Mesenchymal stem cell (in vitro differentiated cells and primary cell): Measurements from ENCODE around the gene SERPINB13.

ENCODE experiments used
- DNase-seq: peaks from one replicate; pipeline ENCODE4 v3.0.0-alpha.2; 2013
- H2AFZ ChIP-seq: one replicate; pipeline ENCODE4 v1.6.1; 2013; ENCODE audit warnings: low read depth, mild to moderate bottlenecking, control low read depth, inconsistent platforms, low read length, moderate library complexity
- H2AK5ac ChIP-seq: 2 replicates; pipeline ENCODE4 v1.6.1; 2013; ENCODE audit warnings: low read length, moderate library complexity, mild to moderate bottlenecking, inconsistent platforms; ENCODE audit not compliant: severe bottlenecking
- H2BK120ac ChIP-seq: one replicate; pipeline ENCODE4 v1.6.1; 2013; ENCODE audit warnings: low read depth, mild to moderate bottlenecking, inconsistent platforms, low read length, moderate library complexity
- H2BK12ac ChIP-seq, 2 experiments: one replicate each; pipeline ENCODE4 v1.6.1; 2013; ENCODE audit warnings: inconsistent platforms in 2 of 2, low read length in 2 of 2, mild to moderate bottlenecking in 2 of 2, moderate library complexity in 2 of 2, control low read depth in 1 of 2
- H2BK15ac ChIP-seq: one replicate; pipeline ENCODE4 v1.6.1; 2013; ENCODE audit warnings: mild to moderate bottlenecking, low read depth, inconsistent platforms; ENCODE audit not compliant: poor library complexity, severe bottlenecking
- H2BK5ac ChIP-seq: 2 replicates; pipeline ENCODE4 v1.6.1; 2013; ENCODE audit warnings: low read depth, mild to moderate bottlenecking, low read length, control low read depth, inconsistent platforms; ENCODE audit not compliant: poor library complexity, severe bottlenecking
- H3K14ac ChIP-seq, 2 experiments: one replicate each; pipeline ENCODE4 v1.6.1; 2013; ENCODE audit warnings: inconsistent platforms in 2 of 2, low read length in 2 of 2, control low read depth in 1 of 2, mild to moderate bottlenecking in 1 of 2, moderate library complexity in 1 of 2
- H3K18ac ChIP-seq, 2 experiments: one replicate each; pipeline ENCODE4 v1.6.1; 2013; ENCODE audit warnings: inconsistent platforms in 2 of 2, low read length in 2 of 2, control low read depth in 1 of 2, low read depth in 1 of 2, mild to moderate bottlenecking in 1 of 2
- H3K23ac ChIP-seq, 2 experiments: one replicate each; pipeline ENCODE4 v1.6.1; 2013; ENCODE audit warnings: inconsistent platforms in 2 of 2, low read length in 2 of 2, mild to moderate bottlenecking in 2 of 2, moderate library complexity in 2 of 2, control low read depth in 1 of 2
- H3K27ac ChIP-seq: 2 replicates; pipeline ENCODE4 v1.5.1; 2013; ENCODE audit warnings: mild to moderate bottlenecking, moderate library complexity, low read length, control low read depth, inconsistent platforms; ENCODE audit not compliant: poor library complexity, severe bottlenecking
- H3K27me3 ChIP-seq, 2 experiments: 2 replicates each; pipeline versions ENCODE4 v1.6.1 to v1.7.0; 2013; ENCODE audit warnings: low read length in 2 of 2, mild to moderate bottlenecking in 2 of 2, moderate library complexity in 2 of 2, control low read depth in 1 of 2, inconsistent platforms in 1 of 2; ENCODE audit not compliant: control insufficient read depth in 1 of 2, insufficient read depth in 1 of 2
- H3K36me3 ChIP-seq, 2 experiments: 2 replicates each; pipeline versions ENCODE4 v1.6.1 to v1.7.0; 2013; ENCODE audit warnings: low read length in 2 of 2, control low read depth in 1 of 2, inconsistent platforms in 1 of 2, low read depth in 1 of 2, mild to moderate bottlenecking in 1 of 2; ENCODE audit not compliant: insufficient read depth in 2 of 2, control insufficient read depth in 1 of 2
- H3K4ac ChIP-seq, 2 experiments: one replicate each; pipeline ENCODE4 v1.6.1; 2013; ENCODE audit warnings: inconsistent platforms in 2 of 2, low read length in 2 of 2, mild to moderate bottlenecking in 2 of 2, moderate library complexity in 2 of 2, control low read depth in 1 of 2, low read depth in 1 of 2
- H3K4me1 ChIP-seq: 2 replicates; pipeline ENCODE4 v1.6.1; 2013; ENCODE audit warnings: low read depth, low read length, control low read depth; ENCODE audit not compliant: control insufficient read depth, insufficient read depth
- H3K4me2 ChIP-seq: 2 replicates; pipeline ENCODE4 v1.6.1; 2013; ENCODE audit warnings: low read length, mild to moderate bottlenecking, inconsistent platforms; ENCODE audit not compliant: poor library complexity, severe bottlenecking
- H3K4me3 ChIP-seq, 2 experiments: 2 replicates each; pipeline versions ENCODE4 v1.5.1 to v1.7.0; 2013; ENCODE audit warnings: low read length in 2 of 2, mild to moderate bottlenecking in 2 of 2, control low read depth in 1 of 2, low read depth in 1 of 2; ENCODE audit not compliant: insufficient read depth in 1 of 2
- H3K79me1 ChIP-seq: replicated peaks from 2 replicates; pipeline ENCODE4 v1.6.1; 2013; ENCODE audit warnings: mild to moderate bottlenecking, control low read depth, low read length, inconsistent platforms; ENCODE audit not compliant: poor library complexity, severe bottlenecking
- H3K9ac ChIP-seq: 2 replicates; pipeline ENCODE4 v1.7.0; 2013; ENCODE audit warnings: mild to moderate bottlenecking, low read length, moderate library complexity
- H3K9me3 ChIP-seq: 2 replicates; pipeline ENCODE4 v1.7.0; 2013; ENCODE audit warnings: mild to moderate bottlenecking, low read length; ENCODE audit not compliant: control insufficient read depth
- H4K8ac ChIP-seq: one replicate; pipeline ENCODE4 v1.6.1; 2013; ENCODE audit warnings: inconsistent platforms, mild to moderate bottlenecking, low read length, moderate library complexity
- H4K91ac ChIP-seq: one replicate; pipeline ENCODE4 v1.6.1; 2013; ENCODE audit warnings: mild to moderate bottlenecking, low read length, inconsistent platforms
- WGBS: methylation state at CpG from one replicate; pipeline ENCODE4 v1.1.7; 2013; ENCODE audit warnings: mixed read lengths; 5-methylcytosine and 5-hydroxymethylcytosine counted together

The SERPINB13 gene

GRCh38 chr18:63617049-63617914, 30.1 kb downstream of the SERPINB13 start:
- no peak overlapping the region for H2BK15ac ChIP-seq
- H3K14ac ChIP-seq, result no peak overlapping the region
- H2BK120ac ChIP-seq, result no peak overlapping the region
- no peak overlapping the region for H3K4me3 ChIP-seq
- no peak overlapping the region for H2BK12ac ChIP-seq
- H3K4ac ChIP-seq, result no peak overlapping the region
- H3K4me1 ChIP-seq, result no peaks in the 10 kb centered on the region
- H3K27ac ChIP-seq, result no peak overlapping the region
- no peak overlapping the region for H2BK5ac ChIP-seq
- H2AFZ ChIP-seq, result no peak overlapping the region
- no peaks in the 10 kb centered on the region for H3K79me1 ChIP-seq
- no peak overlapping the region for H3K18ac ChIP-seq
- peaks cover 5 to 12% of the 10 kb centered on the region in 2 experiments for H3K27me3 ChIP-seq
- H2AK5ac ChIP-seq, result no peak overlapping the region
- no peaks in the 10 kb centered on the region for H3K36me3 ChIP-seq
- 43% methylated on average over 1 of the region's 3 CpGs for WGBS
- H3K4me2 ChIP-seq, result no peak overlapping the region
- H4K91ac ChIP-seq, result no peak overlapping the region
- no peak overlapping the region for H3K23ac ChIP-seq
- no peak for DNase-seq
- peaks cover 15% of the 10 kb centered on the region for H3K9me3 ChIP-seq
- no peak overlapping the region for H4K8ac ChIP-seq
- H3K9ac ChIP-seq, result no peak overlapping the region

GRCh38 chr18:63617915-63618234, 30.7 kb downstream of the SERPINB13 start:
- Histone ChIP-seq H2BK120ac (no peak overlapping the region), H3K27me3 (peaks cover 5 to 12% of the 10 kb centered on the region in 2 experiments), H3K27ac (no peak overlapping the region), H2BK12ac (no peak overlapping the region), H3K4me2 (no peak overlapping the region), H3K4me3 (no peak overlapping the region), H3K23ac (no peak overlapping the region), H3K9ac (no peak overlapping the region), H4K8ac (no peak overlapping the region), H3K79me1 (no peaks in the 10 kb centered on the region), H2AFZ (no peak overlapping the region), H3K36me3 (no peaks in the 10 kb centered on the region), H2BK5ac (no peak overlapping the region), H3K9me3 (peaks cover 18% of the 10 kb centered on the region), H2AK5ac (no peak overlapping the region), H3K4ac (no peak overlapping the region), H3K4me1 (no peaks in the 10 kb centered on the region), H4K91ac (no peak overlapping the region), H2BK15ac (no peak overlapping the region), H3K18ac (no peak overlapping the region), H3K14ac (no peak overlapping the region)
- no peak for DNase-seq
- WGBS, result 80% methylated on average over 1 of the region's 2 CpGs

- no peak overlapping the region for H3K4me3 ChIP-seq
- H3K9me3 ChIP-seq, result peaks cover 29% of the 10 kb centered on the region
- no peak overlapping the region for H3K4ac ChIP-seq
- H2BK120ac ChIP-seq, result no peak overlapping the region
- no peak overlapping the region for H4K91ac ChIP-seq
- H3K27ac ChIP-seq, result no peak overlapping the region
- no peak overlapping the region for H3K18ac ChIP-seq
- no peak overlapping the region for H2AK5ac ChIP-seq
- H3K36me3 ChIP-seq, result no peaks in the 10 kb centered on the region
- no peak overlapping the region for H3K14ac ChIP-seq
- no peak overlapping the region for H3K9ac ChIP-seq
- H3K79me1 ChIP-seq, result no peaks in the 10 kb centered on the region
- no peak overlapping the region for H2AFZ ChIP-seq
- DNase-seq, result no peak
- H3K27me3 ChIP-seq, result no peaks in the 10 kb centered on the region
- no peak overlapping the region for H2BK12ac ChIP-seq
- H2BK15ac ChIP-seq, result no peak overlapping the region
- no peak overlapping the region for H3K4me2 ChIP-seq
- no peaks in the 10 kb centered on the region for H3K4me1 ChIP-seq
- 88% methylated on average over 3 of the region's 3 CpGs for WGBS
- no peak overlapping the region for H4K8ac ChIP-seq
- no peak overlapping the region for H3K23ac ChIP-seq
- H2BK5ac ChIP-seq, result no peak overlapping the region
Measured at GRCh38 chr18:63619661-63620060, 32.5 kb downstream of the SERPINB13 start.

GRCh38 chr18:63624863-63625262, 37.7 kb downstream of the SERPINB13 start:
- no peak overlapping the region for H4K8ac ChIP-seq
- no peaks in the 10 kb centered on the region for H3K4me1 ChIP-seq
- H3K18ac ChIP-seq, result no peak overlapping the region
- H3K27me3 ChIP-seq, result no peaks in the 10 kb centered on the region
- H3K9ac ChIP-seq, result no peak overlapping the region
- DNase-seq, result no peak
- no peaks in the 10 kb centered on the region for H3K79me1 ChIP-seq
- no peak overlapping the region for H3K27ac ChIP-seq
- H2BK120ac ChIP-seq, result no peak overlapping the region
- no peaks in the 10 kb centered on the region for H3K36me3 ChIP-seq
- no peak overlapping the region for H3K4me3 ChIP-seq
- no peak overlapping the region for H4K91ac ChIP-seq
- H2BK12ac ChIP-seq, result no peak overlapping the region
- no peak overlapping the region for H3K4me2 ChIP-seq
- WGBS, result 76% methylated on average over 2 of the region's 3 CpGs
- no peak overlapping the region for H2BK15ac ChIP-seq
- H3K14ac ChIP-seq, result no peak overlapping the region
- no peak overlapping the region for H2AK5ac ChIP-seq
- no peak overlapping the region for H3K4ac ChIP-seq
- no peak overlapping the region for H2AFZ ChIP-seq
- no peak overlapping the region for H2BK5ac ChIP-seq
- no peak overlapping the region for H3K23ac ChIP-seq
- peaks cover 58% of the 10 kb centered on the region for H3K9me3 ChIP-seq
